GM10266 (cell line): Measurements from ENCODE around the gene PCCA.

Experiments
- DNase-seq: peaks from one replicate; pipeline ENCODE4 v3.0.0; 2012; ENCODE audit errors: extremely low spot score
- CTCF ChIP-seq: IDR thresholded peaks from 2 replicates; pipeline ENCODE4 v1.5.1; 2012; ENCODE audit warnings: mild to moderate bottlenecking, low read depth; ENCODE audit not compliant: control insufficient read depth, insufficient read depth; ENCODE audit errors: missing control alignments

PCCA gene

DNA sequence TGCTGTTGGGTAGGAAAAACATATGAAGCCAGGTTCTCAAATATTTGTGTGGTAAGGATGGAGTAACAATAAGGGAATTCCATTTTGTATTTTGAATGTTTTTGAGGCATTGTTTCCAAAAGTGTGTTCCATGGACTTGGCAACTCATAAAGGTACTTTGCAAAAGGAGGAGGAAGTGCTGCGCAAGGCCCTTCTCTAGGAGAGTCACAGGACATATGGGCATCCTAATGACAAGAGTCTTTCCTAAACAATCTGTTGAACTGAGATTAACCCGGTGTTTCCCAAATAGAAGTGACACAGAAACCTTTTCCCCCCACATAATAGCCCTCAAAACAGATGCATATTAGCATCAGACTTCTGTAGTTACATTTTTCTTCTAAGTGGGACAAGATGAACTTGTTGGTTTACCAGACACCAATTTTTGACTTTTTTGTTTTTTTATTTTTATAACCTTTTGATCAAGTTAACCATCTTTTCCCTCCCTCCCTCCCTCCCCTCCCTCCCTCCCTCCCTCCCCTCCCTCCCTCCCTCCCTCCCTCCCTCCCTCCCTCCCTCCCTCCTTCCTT lies 209.3 kb downstream of the PCCA start:
- no peak for DNase-seq

GRCh38 chr13:100298691-100299090 lies 209.8 kb downstream of the PCCA start:
- DNase-seq, result no peak
- no peak for TF ChIP-seq CTCF

More for the DNA sequence above, 209.3 kb downstream of the PCCA start:
- TF ChIP-seq CTCF, result no peak

- no peak for TF ChIP-seq CTCF
- no peak for DNase-seq
Observed at GRCh38 chr13:100300243-100300642, 211.3 kb downstream of the PCCA start.

DNA sequence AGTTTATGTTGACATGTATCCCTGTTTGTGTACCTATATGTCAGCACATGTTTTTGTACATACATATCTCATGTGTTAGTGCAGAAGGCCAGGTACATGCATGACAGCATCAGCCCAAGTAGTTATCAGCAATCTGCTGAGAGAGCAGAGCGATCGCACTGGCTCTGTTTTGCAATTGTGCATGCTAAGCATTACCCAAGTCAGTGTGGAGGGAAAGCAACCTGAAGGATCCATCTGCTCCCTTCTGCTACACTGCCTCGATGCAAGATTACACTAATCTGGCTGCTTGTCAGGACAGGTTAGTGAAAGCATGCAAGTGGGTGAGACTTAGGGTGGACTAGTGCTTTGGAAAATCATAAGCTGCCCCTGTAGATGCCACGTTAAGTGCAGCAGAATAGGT lies 211.8 kb downstream of the PCCA start:
- no peak for TF ChIP-seq CTCF
- no peak for DNase-seq

GRCh38 chr13:100301418-100301817 lies 212.5 kb downstream of the PCCA start:
- no peak for DNase-seq

DNA sequence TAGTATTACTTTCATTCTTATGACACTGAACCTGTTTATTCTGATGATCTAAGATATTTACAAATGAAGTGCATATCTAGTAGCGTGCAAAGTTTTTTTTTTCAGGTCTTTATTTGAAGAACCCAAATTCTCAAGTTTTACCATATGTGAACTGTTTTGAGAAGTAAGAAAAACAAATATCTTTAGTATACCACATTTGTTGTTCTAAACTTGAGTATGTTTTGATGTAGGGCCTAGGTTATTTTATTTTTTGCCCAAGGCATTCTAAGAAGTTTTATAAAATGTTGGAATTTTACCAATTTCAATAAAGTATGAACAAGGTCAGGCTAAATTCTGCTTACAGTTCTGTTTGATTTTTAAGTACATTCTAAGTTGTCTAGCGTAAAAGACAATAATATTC lies 213.5 kb downstream of the PCCA start:
- no peak for TF ChIP-seq CTCF
- no peak for DNase-seq

More at GRCh38 chr13:100301418-100301817, 212.5 kb downstream of the PCCA start:
- TF ChIP-seq CTCF, result no peak

DNA sequence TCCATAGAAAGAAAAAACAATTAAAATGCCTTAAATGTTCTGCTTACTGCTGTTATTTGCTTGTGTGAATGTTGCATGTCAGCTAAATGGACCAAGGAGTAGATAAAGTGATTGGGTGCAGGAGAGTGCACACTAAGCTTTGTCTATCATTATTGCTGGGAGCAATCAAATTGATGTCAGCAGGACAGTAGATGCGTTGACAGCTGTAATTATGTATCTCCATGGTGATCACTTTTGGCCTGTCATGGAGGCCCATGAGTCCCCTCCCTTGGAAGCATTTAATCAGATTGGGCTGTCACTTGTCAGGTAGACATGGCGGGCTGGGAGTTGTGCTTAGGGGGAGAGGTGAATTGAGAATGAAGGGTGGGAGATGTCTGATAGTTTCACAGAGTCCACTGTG lies 215.3 kb downstream of the PCCA start:
- TF ChIP-seq CTCF, result no peak
- DNase-seq, result no peak
